HG03103 (cell line): Measurements from ENCODE around the gene CHD9.
"Not testable (repeated sequence)": the region's sequence is repeated elsewhere in the genome, so short reads cannot be mapped to it uniquely, and the experiment has no call there.

ENCODE experiments used
- ATAC-seq: cut with Tn5 transposase; IDR thresholded peaks from one replicate; pipeline ENCODE4 v1.9.1; 2021; ENCODE audit warnings: low read depth; ENCODE audit not compliant: unreplicated experiment

Gene CHD9

DNA sequence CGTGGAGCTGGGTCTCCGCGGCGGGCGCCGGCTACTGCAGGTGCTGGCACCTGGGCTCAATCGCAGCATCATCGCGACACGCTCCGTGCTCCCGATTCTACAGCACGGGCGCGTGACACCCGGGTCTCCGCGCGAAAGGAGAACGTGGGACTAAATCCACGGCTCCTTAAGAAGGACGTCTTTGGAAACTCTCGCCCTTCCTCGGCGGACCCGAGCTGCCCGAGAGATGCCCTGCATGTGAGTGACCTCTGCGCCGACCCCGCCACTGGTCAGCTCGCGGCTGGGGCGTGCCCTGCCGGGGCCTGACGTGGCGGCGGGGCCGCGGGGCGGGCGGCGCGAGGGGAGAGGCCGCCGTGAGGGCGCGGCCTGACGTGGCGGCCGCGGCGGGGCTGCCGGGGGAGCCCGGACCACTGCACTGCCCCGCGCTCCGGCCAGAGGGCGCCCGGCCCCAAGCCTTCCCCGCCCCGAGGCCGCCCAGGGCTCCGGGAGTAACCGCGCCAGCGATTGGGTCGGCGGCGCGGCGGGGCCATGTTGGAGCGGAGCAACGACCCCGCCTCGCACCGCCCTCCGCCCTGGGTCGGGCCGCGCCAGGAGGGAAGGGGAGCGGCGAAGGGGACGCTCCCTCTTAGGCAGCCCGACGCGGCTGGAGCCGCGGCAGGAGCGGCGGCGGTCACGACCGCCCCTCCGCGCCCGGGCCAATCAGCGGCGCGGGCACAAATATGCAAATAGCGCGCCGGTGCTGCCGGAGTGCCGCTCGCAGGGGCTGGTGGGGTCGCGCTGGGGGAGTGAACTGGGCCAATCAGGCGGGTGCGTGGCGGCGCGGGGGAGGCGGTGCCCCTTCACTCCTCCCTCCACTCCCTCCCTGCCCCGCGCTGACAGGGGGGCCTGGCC is 75.6 kb downstream of the CHD9 start:
- ATAC-seq, result peak; percentile 73

DNA sequence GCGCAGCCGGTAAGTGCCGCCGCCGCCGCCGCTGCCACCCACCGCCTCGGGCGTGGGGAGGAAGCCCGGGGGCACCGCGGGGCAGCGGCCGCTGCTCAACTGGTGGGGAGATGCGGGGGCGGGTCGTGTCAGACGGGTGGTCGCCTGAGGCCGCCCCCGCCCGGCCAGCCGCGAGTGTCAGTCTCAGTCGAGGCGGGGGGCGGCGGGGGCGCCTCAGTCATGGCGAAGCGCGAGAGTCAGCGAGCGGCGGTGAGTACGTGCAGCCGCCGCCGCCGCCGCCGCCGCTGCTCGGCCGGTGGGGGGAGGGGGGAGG is 76.2 kb downstream of the CHD9 start:
- ATAC-seq, result peak; percentile 3

DNA sequence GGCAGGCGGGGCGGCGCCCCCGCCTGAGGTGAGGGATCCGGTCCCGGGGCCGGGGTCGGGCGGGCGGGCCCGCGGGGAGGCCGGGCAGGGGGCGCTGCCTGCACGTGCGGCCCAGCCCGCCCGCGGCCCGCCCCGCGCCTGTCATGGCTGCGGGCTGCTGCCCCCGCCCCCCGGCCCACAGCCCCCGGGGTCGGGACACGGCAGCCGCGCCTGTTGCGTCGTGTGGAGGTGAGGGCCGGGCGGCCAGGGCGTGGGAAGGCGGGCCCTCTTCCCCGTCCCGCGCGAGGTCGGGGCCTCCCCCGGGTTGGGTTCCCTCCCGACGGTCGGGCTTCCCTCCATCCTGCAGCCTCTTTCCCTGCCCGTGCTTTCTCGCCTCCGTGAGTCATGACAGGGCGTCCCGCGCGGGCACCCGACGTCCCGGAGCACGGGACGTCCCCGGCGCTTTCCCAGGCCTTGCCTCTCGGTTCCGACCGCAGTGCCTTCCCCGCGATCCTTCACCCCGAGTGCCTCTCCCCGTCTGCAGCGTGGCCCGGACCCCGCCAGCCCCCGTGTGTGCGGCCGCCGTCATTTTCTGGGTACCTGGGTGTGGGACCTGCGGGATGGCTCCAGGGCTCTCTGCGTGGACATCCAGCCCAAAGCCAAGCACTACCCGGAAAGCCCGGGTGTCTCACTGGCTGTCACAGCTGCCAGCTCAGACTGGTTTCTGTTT is 76.7 kb downstream of the CHD9 start:
- ATAC-seq, result peak; percentile 22

DNA sequence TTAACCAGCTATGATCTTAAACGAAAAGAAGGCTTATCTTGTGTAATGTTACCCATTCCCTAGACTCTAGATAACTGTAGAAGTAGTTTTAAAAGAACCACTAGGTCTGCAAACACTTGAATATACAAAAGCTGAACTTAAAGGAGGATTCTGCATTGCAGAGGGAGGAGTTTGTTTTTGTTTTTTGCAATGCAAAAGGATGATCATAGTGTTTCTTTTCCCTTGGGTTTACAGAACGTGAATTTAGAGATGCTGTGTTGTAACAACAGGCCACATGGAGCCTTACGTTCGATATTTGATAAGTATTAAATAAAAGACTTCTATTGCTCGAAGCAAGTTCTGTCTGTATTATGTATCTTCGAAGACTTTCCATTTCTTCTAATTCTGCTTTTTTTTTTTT is 77.6 kb downstream of the CHD9 start:
- no peak for ATAC-seq

DNA sequence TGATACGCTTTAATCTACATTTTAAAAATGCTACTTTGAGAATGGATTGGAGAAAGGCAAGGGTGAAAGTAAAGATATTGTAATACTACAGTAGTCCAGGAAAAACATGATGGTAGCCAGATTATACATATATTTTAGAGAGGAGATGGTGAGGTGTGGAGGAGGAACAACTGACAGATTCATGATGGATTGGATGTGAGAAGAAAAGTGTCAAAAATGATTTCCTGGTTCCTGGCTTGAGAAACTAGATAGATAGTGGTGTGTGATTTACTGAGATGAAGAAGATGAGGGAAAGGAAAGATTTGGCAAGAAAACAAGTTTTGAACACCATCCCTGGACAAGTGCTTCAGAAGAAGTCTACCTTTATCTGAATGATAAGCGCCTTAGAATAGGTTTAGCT is 80.5 kb downstream of the CHD9 start:
- no peak for ATAC-seq

DNA sequence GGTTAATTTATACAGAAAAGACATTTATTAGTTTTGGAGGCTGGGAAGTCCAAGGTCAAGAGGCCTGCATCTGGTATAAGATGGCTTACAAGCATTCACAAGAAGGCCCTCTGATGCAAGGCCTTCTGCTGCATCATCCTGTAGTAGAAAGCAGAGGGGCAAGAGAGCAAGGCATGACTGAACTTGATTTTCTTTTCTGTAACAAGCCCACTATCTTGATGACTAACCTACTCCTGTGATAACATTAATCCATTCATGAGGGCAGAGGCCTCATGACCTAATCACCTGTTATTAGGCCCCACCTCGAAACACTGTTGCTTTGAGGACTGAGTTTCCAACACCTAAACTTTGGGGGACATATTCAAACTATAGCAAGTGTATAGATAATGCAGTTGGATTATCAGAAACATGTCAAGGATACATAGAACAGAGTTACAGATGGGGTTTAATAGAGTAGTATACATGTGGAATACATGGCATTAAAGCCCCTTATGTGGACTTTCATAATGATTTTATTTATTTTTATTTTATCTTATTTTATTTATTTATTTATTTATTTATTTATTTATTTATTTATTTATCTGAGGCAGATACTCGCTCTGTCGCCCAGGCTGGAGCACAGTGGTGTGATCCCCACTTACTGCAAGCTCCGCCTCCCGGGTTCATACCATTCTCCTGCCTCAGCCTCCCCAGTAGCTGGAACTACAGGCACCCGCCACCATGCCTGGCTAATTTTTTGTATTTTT is 88.2 kb downstream of the CHD9 start:
- no peak for ATAC-seq

DNA sequence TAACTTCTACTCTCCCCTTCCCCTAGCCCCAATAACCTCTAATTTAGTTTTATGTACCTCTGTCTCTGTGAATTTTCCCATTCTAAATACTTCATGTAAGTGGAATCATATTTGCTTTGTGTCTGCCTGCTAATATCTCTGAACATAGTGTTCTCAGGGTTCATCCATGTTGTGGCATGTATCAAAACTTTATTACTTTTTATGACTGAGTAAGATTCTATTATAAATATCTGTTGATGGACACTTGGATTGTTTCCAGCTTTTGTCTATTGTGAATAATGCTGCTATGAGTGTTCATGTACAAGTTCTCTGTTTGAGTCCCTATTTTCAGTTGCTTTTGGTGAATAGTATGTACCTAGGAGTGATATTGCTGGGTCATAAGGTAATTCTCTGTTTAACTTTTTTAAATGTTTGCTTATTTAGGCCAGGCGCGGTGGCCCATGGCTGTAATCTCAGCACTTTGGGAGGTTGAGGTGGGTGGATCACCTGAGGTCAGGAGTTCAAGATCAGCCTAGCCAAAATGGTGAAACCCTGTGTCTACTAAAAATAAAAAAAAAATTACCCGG is 92.8 kb downstream of the CHD9 start:
- no peak for ATAC-seq

DNA sequence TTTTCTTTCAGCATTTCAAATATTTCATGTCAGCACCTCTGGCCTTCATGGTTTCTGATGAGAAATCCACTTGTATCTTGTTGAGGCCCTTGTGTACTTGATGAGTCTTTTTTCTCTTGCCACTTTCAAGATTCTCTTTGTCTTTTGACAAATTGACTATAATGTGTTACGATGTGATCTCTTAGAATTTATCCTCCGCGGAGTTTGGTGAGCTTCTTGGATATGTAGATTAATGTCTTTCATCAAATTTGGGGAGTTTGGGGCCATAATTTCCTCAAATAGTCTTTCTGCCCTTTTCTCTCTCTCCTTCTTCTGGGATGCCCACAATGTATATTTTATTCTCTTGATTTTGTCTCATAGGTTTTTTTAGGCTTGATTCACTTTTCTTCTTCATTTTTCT is 96.0 kb downstream of the CHD9 start:
- no peak for ATAC-seq

DNA sequence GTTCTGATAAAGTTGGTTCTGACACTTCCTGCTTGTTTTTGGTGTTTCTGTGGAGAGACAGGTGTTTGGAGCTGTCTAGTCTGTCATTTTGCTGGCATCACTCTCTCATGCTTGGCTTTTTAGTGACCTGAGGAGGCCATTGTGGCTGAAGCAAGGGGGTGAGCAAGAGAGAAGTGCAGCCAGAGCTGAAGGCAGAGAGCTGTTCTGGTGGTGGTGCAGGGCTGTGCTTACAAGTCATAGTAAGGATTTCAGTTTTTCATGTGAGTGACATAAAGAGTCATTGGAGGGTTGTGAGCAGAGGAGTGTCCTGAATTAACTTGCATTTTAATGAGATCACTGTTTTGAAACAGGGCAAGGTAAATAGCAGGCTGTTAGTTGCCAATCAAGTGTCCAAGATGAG is 97.5 kb downstream of the CHD9 start:
- no peak for ATAC-seq

DNA sequence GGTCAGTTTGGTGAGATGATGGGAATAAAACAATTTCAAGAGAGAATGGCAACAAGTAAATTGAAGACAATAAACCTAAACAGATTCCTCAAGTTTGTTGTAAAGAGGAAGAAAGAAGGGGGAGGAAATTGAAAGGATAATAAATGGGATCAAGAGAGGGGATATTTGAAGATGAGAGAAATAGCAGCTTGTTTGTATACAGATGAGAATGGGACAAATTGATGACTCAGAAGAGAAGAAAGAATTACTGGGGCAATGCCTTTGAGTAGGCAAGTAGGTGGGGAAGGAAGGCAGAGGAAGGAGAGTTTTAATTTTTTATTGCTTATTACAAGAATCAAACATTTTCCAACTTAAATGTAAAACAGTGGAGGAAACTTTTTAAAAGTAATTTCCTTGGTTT is 98.3 kb downstream of the CHD9 start:
- ATAC-seq, result no peak

DNA sequence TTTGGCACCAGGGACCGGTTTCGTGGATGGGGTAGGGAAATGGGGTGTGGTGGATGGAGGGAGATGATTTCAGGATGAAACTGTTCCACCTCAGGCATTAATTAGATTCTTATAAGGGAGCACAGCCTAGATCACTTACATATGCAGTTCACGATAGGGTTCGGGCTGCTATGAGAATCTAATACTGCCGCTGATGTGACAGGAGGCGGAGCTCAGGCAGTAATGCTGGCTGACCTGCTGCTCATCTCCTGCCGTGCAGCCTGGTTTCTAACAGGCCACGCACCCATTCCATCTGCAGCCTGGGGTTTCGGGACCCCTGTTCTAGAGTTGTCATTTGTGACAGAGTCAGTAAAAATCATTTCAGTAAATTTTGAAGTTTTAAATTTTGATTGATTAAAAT is 99.7 kb downstream of the CHD9 start:
- no peak for ATAC-seq

DNA sequence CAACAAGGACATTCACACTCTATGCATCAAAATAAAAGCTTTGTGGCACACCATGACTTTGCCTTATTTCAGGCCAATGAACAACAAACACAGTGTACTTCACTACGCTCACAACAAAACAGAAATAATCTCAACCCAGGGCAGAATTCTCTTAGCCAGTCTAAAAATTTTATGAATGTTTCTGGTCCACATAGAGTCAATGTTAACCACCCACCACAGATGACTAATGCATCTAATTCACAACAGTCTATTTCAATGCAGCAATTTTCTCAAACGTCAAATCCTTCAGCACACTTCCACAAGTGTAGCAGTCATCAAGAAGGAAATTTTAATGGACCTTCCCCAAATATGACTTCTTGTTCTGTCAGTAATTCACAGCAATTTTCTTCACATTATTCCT is 101.7 kb downstream of the CHD9 start:
- no peak for ATAC-seq

DNA sequence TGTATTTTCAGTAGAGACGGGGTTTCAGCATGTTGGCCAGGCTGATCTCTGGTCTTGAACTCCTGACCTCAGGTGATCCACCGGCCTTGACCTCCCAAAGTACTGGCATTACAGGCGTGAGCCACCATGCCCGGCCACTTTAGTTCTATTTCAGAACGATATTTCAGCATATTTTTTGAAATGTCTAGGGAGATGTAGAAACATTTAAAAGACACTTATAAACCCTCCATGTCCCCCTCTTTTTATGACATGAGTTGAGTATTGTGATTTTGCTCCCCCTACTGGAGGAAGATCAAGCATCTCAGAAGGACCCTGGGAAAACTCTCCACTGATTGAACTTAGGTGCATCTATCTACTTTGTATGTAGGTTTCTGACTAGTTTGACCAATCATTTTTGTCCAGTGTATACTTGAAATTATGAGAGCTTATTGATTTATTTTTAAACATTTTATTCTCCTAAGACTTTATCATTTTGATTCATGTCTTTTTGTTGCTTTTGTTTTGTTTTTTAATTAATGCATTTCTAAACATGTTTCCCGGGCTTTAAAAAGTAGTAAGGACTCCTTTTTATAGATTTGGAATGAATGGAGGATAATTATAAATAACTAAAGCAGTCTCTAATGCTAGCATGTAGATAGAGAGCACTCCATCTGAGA is 105.1 kb downstream of the CHD9 start:
- ATAC-seq, result no peak

DNA sequence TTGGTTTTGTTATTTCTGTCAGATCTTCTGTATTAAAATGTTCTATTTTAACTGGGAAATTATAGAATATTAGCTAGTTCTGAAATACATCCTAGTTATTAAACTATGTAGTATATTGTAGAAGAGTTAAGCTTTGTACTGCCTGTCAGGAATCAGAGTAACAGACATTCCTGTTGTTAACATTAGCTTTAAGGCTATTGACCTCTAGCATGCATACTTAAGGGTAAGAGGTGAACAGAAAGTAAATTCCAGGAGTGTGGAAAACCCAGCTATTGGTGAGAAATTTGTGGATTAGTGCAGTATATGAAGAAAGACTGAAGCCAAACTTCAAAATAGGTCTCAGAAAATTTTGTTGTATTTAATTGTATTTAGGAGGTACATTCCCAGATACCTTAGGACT is 111.3 kb downstream of the CHD9 start:
- ATAC-seq, result no peak

DNA sequence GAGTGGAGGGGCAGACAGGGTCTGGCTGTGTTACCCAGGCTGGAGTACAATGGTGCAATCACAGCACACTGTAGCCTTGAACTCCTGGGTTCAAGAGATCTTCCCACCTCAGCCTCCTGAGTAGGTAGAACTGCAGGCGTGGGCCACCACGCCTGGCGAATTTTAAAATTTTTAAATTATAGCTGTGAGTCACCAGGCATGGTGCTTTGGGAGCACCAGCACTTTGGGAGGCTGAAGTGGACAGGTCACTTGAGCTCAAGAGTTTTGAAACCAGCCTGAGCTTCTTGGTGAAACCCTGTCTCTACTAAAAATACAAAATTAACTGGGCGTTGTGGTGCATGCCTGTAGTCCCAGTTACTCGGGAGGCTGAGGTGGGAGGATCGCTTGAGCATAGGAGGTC is 114.0 kb downstream of the CHD9 start:
- ATAC-seq, result no peak

DNA sequence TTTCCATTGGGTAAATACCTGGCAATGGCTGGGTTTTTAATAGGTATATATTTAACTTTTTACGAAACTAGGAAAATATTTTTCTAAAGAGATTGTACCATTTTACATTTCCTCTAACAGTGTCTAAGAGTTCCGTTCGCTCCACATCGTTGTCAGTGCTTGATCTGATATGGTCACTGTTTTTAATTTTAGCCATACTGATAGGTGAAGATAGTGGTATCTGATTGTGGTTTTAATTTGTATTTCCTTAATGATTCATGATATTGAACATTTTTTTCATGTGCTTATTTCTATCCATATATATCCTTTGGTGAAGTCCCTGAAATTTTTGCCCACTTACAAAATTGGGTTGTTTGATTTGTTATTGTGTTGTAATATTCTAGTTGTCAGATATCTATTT is 117.7 kb downstream of the CHD9 start:
- no peak for ATAC-seq

DNA sequence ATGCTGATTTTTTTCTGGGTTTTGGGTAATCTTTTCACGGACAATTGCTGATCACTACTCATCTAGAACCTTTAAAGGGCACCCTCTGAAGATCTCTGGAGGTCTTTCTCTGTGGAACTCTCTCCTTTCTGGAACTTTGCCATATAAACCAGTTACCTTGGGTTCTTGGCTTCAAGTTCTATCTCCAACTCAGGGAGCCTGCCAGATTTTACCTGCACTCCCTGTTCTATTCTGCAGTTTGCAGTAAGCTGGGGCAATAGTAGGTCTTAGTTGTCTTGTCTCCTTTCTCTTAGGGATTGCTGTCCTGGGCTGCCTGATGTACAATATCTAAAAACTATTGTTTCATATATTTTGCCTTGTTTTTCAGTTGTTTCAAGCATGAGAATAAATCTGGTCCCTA is 120.3 kb downstream of the CHD9 start:
- no peak for ATAC-seq

DNA sequence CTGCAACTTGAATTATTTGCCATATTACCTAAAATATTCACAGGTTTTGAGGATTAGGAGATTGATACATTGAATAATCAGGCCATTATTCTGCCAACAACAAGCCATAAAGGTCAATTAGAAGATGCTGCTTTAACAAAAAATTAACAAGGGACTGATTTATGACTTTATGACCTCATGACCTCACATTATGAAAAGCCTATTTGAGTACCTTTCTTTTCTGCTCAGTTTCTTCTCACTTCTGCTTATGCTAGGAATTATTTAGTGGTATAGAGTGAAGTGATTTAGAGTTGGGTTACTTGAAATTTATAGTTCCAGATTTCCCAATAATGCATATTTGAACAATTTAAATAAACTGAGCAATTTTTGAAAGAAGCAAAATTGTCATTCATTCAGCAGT is 121.6 kb downstream of the CHD9 start:
- no peak for ATAC-seq

DNA sequence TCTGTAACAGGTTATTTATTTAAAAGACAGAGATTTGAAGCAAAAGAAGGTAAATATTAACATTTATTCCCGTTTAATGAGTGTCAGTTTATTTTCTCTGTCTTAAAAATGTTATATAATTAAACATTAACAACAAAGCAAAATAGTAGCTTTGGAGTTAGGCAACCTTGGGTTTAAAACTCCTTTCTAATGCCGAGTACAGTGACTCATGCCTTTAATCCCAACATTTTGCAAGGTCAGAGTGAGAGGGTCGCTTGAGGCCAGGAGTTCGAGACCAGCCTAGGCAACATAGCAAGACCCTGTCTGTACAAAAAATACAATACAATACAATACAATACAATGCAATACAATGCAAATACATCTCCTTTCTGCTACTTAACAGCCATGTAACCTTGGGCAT is 128.7 kb downstream of the CHD9 start:
- ATAC-seq, result no peak

DNA sequence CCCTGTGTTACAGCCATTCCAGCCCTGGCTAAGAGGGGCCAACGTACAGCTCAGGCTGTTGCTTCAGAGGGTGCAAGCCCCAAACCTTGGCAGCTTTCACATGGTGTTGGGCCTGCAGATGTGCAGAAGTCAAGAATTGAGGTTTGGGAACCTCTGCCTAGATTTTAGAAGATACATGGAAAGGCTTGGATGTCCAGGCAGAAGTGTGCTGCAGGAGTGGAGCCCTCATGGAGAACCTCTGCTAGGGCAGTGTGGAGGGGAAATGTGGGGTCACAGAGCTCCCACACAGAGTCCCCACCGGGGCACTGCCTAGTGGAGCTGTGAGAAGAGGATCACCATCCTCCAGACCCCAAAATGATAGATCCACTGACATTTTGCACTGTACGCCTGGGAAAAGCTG is 130.9 kb downstream of the CHD9 start:
- ATAC-seq, result not testable (repeated sequence)

DNA sequence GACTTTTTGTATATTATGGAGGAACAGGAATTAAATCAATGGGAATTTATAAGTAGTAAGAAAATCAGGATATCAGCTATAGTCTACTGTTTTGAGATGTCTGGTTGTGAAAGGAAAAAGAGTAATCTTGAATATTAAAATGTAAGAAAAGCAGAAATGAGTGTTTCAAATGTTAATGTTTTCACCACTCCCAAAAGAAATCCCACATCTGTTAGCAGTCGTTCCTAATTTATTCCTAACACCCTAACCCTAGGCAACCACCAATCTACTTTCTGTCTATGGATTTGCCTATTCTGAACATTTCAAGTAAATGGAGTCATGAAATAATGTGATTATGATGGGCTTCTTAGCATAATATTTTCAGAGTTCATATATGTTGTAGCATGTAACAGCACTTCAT is 133.0 kb downstream of the CHD9 start:
- ATAC-seq, result no peak
